Measurements from ENCODE around the gene RWDD2A.
"Not testable (repeated sequence)": the region's sequence is repeated elsewhere in the genome, so short reads cannot be mapped to it uniquely, and the experiment has no call there.

RWDD2A gene

DNA sequence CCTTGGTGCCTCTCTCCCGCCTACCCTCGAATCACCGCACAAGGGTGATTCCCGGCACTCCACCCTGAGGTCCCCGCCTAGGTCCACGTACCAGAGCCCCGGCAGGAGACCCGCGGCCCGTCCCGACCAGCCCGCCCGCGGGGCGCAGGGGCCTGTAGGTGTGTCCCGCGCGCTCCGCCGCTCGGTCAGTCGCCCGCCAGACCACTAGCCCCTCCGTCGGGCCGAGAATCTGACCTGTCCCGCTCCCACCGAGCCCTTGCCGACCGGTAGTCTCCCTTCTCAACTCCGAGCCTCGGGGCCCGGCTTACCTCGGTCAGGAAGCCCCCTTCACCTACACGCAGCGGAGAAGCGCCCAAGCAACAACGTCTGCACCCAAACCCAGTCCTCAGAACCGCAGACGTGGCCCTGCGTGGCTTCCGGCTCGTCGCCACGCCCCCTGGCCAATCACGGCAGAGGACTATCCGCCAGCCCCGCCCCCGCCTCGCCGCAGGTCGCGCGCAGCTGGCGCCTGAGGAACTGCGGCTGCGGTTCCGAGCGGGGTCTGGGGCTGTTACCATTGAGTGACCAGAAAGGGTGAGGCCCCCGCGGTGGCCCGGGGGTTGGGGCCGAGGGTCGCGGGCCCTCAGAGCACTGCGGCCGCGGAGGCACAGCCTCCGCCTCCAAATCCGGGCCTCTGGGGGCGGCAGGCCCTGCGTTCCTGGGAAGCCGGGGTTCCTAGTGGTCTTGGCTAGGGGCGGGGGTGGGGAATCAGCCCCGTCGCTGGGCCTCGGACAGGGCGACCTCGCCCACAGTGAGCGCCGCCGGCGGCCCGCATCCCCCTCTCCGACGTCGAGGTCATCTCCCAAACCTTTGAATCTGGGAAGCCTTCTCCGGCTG, at the start of gene RWDD2A, which contains the start of gene PGM3:
Gene RWDD2A (plus strand): TSS at position 487 of the 876 bp plus-strand sequence. CDS start 1,095 bp downstream, outside the sequence.
Gene PGM3 (minus strand): TSS at position 395 of the 876 bp plus-strand sequence. CDS start 2,253 bp downstream, outside the sequence.
- DNase-seq: peak; percentile 53

DNA sequence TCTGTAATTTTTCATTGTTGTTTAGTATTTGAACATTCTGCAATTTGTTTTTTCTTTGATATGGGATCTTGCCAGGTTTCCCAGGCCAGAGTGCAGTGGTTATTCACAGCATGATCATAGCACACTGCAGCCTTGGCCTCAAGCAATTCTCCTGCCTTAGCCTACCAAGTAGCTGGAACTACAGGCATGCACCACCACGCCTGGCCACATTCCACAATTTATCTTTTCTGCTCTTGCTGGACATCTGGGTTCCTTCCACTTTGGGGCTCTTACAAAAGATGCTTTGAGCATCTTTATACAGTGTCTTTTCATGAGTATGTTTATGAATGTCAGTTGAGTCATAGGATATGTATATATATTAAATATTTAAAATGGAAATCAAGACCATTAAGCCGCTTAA, 42.0 kb upstream of the RWDD2A start:
- no peak for DNase-seq

GRCh38 chr6:83152913-83153312, 40.2 kb upstream of the RWDD2A start:
- DNase-seq: no peak

GRCh38 chr6:83153883-83154521, 39.2 kb upstream of the RWDD2A start:
- DNase-seq: no peak

DNA sequence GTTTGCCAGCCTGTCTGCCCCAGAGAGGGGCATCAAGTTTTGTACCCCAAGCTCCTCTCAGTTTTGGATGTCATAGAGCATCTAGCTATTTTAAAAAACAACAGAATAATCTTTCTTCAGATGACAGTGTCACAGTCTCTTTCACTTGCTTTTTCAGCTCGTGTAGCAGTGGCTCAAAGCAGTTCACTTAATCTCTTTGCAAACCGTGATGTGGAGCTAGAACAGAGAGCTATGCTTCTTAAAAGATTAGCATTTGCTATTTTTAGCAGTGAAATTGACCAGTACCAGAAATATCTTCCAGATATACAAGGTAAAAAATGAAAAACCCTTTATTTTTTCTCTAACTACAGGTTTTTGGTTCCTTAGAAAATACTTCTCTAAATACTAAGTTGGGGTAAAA, 37.4 kb upstream of the RWDD2A start:
- no peak for DNase-seq

GRCh38 chr6:83160167-83160566, 33.0 kb upstream of the RWDD2A start:
- no peak for DNase-seq

GRCh38 chr6:83167726-83168278, 25.4 kb upstream of the RWDD2A start:
- DNase-seq: no peak

DNA sequence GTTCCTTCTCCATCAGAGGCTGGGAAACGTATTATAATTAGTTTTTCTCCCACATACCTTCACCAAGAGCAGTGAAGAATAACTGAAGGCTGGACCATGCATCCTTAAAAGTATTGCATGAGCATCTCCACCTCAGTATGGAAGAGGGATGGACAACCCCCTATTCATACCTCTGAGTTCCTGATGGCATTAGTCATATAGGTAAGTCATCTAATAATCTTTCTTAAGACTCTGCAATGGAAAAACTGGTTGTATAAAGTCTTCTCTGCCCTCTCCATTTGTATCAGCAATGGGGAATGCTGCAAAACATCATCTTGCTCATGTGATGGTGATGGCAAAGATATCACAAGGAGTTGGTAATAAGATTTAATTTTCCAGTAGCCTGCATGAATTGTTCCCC, 24.6 kb upstream of the RWDD2A start:
- DNase-seq: no peak

GRCh38 chr6:83169106-83169505, 24.1 kb upstream of the RWDD2A start:
- no peak for DNase-seq

GRCh38 chr6:83169511-83169910, 23.6 kb upstream of the RWDD2A start:
- no peak for DNase-seq

GRCh38 chr6:83176246-83176645, 16.9 kb upstream of the RWDD2A start:
- no peak for DNase-seq

DNA sequence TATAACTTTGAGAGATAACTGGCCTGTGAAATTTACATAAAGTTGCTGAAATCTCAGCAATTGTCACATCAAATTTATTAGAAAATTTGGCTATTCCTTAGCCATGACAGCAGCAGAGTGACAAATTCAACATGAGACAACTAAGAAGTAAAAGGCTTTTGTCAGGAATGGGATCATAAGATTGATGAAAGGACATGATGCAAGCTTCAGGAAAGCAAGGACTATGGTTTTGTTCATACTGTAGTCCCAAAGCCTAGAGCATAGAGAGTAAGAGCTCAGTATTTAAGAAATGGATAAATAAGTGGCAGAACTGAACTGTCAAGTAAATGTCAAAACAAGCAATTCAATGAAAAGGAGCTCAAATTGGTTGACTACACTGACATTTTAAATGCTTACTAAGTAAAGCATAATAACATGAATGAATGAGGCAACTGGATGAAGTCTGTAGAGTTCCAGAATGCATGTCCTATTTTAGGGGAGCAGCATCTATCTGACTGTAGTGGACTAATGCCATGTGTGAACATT, 12.7 kb upstream of the RWDD2A start:
- no peak for DNase-seq

DNA sequence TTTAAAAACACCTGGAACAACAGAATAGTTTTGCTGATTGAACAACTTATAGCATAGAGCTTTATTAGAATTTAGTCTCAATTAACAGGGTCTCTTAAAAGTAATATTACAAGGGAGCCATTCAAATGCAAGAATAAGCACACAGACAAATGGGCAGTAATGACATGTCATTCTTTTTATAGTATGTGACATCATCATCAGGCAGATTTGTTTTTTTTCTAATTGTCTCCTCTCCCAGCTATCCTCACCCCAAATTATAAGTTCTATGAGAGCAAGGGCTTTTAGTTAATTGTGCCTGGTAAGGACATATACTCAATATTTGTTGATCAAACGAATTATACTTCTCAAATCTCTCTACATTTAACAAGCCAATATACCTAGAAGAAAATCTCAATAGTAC, 11.0 kb upstream of the RWDD2A start:
- no peak for DNase-seq

GRCh38 chr6:83183082-83183828, 9.9 kb upstream of the RWDD2A start:
- DNase-seq: peak; percentile 8

- DNase-seq: no peak
Measured at GRCh38 chr6:83185096-83185495, 8.1 kb upstream of the RWDD2A start.

DNA sequence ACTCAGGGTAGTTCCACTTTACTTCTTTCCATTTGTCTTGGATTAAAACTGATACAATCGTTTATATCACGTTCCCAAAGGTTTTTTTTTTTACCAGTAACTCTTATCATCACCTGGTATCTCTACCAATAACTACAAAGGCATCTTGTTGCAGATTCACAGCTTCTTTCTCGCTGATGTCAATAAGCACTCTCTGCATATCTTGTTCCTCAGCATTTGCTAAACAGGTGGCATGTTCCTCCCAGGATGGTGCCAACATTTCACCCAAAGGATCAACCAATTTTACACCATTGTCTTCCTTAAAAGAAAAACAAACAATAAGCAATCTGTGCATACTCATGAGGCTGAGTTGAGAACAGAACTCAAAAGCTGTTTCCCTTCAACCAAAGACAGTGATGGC, 4.7 kb upstream of the RWDD2A start:
- no peak for DNase-seq

DNA sequence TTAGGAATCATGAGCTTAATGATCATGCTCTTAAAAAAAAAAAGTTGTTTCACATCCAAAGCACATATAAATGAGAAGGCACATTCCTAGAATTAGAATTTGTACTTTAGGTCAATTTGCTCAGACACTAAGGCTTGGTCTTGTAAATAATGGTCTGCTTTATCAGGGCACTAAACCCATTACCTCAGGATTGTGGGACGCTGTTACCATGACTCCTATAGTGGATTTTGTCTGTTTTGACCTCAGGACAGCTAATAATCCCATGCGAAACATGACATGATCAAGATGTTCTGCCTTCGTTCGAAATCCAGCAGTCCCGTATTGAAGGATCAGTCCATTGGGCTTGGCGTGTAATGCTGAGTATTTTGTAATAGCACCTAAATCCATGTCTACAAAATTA, 2.5 kb upstream of the RWDD2A start:
- no peak for DNase-seq

GRCh38 chr6:83191974-83192373, 1.2 kb upstream of the RWDD2A start:
- DNase-seq: not testable (repeated sequence)

GRCh38 chr6:83192456-83192855, 701 bp upstream of the RWDD2A start:
- DNase-seq: no peak

GRCh38 chr6:83193747-83194566, 800 bp downstream of the RWDD2A start:
- DNase-seq: no peak

DNA sequence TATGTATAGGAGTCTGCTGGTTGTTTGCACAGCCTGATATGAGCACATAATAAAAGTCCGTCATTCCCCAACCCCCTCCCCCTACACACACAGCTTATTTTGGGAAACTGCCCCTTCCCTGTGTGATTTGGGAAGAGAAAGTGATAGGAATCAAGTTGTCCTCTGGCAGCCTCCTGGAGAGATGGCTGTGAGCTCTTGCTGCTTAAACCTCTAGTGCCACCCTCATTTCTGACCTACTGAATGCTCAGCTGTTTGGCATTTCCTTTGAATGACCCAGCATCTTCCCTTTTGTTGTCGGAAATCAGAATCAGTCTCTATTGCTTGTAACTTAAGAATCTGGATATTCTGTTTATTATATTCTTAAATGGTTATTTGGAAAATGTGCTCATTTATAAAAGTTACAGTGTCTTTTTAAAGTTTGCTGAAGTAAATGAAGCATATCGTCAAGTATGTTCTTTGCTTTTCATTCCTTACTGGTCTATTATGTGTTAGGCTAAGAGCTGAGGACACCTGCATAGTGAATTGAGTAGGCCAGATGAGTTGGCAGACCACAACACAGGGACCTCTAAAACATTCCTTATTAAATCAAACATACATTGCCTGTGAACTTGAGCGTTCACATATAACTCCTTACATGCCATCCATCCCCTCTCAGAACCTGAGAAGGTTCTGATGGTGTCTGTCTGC, 5.5 kb downstream of the RWDD2A start:
- DNase-seq: no peak
